ENCODE data around the gene CDC42. TPM values are rescaled to one million over a fixed set of nuclear protein-coding genes. Genes with fewer than 3 reads are reported as not detected.

The CDC42 gene
- total and polyA plus RNA-seq, 10 of the 15 experiments (the other 5 are each of a cell fraction or from before 2014, with no cell fraction given), result 184 to 479 (median 326) TPM

GRCh38 chr1:22025368-22026155 lies 26.9 kb upstream of the CDC42 start (continued):
- TF ChIP-seq IRF5 (IDR thresholded peaks at IDR 0.05; ENCODE audit: borderline replicate concordance) (no peak), TBL1XR1 (IDR thresholded peaks at IDR 0.05; ENCODE audit: low read depth, low read length) (no peak; the same call in 1 of the 2 replicates), BMI1 (IDR thresholded peaks at IDR 0.05; ENCODE audit: borderline replicate concordance) (no peak; the same call in 1 of the 2 replicates), BCL11A (IDR thresholded peaks at IDR 0.05; ENCODE audit: low read depth, low read length) (peak; percentile 57), NR2F1 (conservative IDR thresholded peaks at IDR 0.05) (no peak; the same call in 1 of the 2 replicates), HDGF (IDR thresholded peaks at IDR 0.05) (peak; percentile 59; the same call in 1 of the 2 replicates), ASH2L (IDR thresholded peaks at IDR 0.05; ENCODE audit: borderline replicate concordance, low read depth) (0 out of 2 replicates have a peak, but pooled peaks have one; percentile 49), TARDBP (IDR thresholded peaks at IDR 0.05; ENCODE audit: borderline replicate concordance) (no peak; the same call in 1 of the 2 replicates), CBX5 (IDR thresholded peaks at IDR 0.05; ENCODE audit: low read depth) (0 out of 2 replicates have a peak, but pooled peaks have one; percentile 16), CHD1 (IDR thresholded peaks at IDR 0.05; ENCODE audit: low read depth, low read length) (no peak), CBFB (IDR thresholded peaks at IDR 0.05; ENCODE audit: low read depth) (peak; percentile 76; the same call in 1 of the 2 replicates), LARP7 (IDR thresholded peaks at IDR 0.05) (peak; percentile 47; the same call in 1 of the 2 replicates), GATAD2B (conservative IDR thresholded peaks at IDR 0.05; ENCODE audit: low read depth) (peak; percentile 80)
- TF ChIP-seq, protein P1, sequence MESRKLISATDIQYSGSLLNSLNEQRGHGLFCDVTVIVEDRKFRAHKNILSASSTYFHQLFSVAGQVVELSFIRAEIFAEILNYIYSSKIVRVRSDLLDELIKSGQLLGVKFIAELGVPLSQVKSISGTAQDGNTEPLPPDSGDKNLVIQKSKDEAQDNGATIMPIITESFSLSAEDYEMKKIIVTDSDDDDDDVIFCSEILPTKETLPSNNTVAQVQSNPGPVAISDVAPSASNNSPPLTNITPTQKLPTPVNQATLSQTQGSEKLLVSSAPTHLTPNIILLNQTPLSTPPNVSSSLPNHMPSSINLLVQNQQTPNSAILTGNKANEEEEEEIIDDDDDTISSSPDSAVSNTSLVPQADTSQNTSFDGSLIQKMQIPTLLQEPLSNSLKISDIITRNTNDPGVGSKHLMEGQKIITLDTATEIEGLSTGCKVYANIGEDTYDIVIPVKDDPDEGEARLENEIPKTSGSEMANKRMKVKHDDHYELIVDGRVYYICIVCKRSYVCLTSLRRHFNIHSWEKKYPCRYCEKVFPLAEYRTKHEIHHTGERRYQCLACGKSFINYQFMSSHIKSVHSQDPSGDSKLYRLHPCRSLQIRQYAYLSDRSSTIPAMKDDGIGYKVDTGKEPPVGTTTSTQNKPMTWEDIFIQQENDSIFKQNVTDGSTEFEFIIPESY (IDR thresholded peaks at IDR 0.05), result no peak

Data from GM12878 (cell line).